KOPT-K1 (cell line): ENCODE measurements around the gene NFKBIE.

Experiments used
- H3K27ac ChIP-seq: fragments of 200-600 bp; sonication (generic); 2 replicates; pipeline ENCODE4 v1.5.1; 2016; ENCODE audit warnings: antibody characterized with exemption, mild to moderate bottlenecking, low read depth, low read length; ENCODE audit not compliant: poor library complexity, severe bottlenecking
- H3K36me3 ChIP-seq: fragments of 200-600 bp; sonication (generic); 2 replicates; pipeline ENCODE4 v1.5.1; 2017; ENCODE audit warnings: antibody characterized with exemption, mild to moderate bottlenecking, low read length, moderate library complexity; ENCODE audit not compliant: insufficient read depth
- H3K9me3 ChIP-seq: fragments of 200-600 bp; sonication (generic); 2 replicates; pipeline ENCODE4 v1.5.1; 2017; ENCODE audit warnings: antibody characterized with exemption, low read length, mild to moderate bottlenecking; ENCODE audit not compliant: insufficient read depth, poor library complexity, severe bottlenecking

Gene NFKBIE

GRCh38 chr6:44301782-44302564, 36.6 kb upstream of the NFKBIE start:
- no peak overlapping the region for H3K27ac ChIP-seq

GRCh38 chr6:44301106-44301505, 35.8 kb upstream of the NFKBIE start:
- peaks cover 68% of the 10 kb centered on the region for H3K36me3 ChIP-seq
- H3K9me3 ChIP-seq, result no peaks in the 10 kb centered on the region
- no peak overlapping the region for H3K27ac ChIP-seq

More at GRCh38 chr6:44301782-44302564, 36.6 kb upstream of the NFKBIE start:
- Histone ChIP-seq H3K9me3 (no peaks in the 10 kb centered on the region), H3K36me3 (peaks cover 77% of the 10 kb centered on the region)

GRCh38 chr6:44300292-44300823, 35.0 kb upstream of the NFKBIE start:
- peaks cover 61% of the 10 kb centered on the region for H3K36me3 ChIP-seq
- no peak overlapping the region for H3K27ac ChIP-seq
- H3K9me3 ChIP-seq, result no peaks in the 10 kb centered on the region

- Histone ChIP-seq H3K36me3 (peaks cover 46% of the 10 kb centered on the region), H3K27ac (no peak overlapping the region)
Observed at GRCh38 chr6:44298864-44299263, 33.5 kb upstream of the NFKBIE start.

GRCh38 chr6:44298055-44298803, 32.9 kb upstream of the NFKBIE start:
- Histone ChIP-seq H3K36me3 (peaks cover 39% of the 10 kb centered on the region), H3K9me3 (no peaks in the 10 kb centered on the region), H3K27ac (no peak overlapping the region)

More at GRCh38 chr6:44298864-44299263, 33.5 kb upstream of the NFKBIE start:
- no peaks in the 10 kb centered on the region for H3K9me3 ChIP-seq

- Histone ChIP-seq H3K9me3 (no peaks in the 10 kb centered on the region), H3K27ac (no peak overlapping the region), H3K36me3 (peaks cover 31% of the 10 kb centered on the region)
Observed at GRCh38 chr6:44297063-44298038, 32.0 kb upstream of the NFKBIE start.

GRCh38 chr6:44294832-44295791, 29.8 kb upstream of the NFKBIE start:
- peaks cover 8% of the 10 kb centered on the region; the same call in 1 of the 2 replicates for H3K36me3 ChIP-seq
- H3K27ac ChIP-seq, result no peak overlapping the region
- no peaks in the 10 kb centered on the region for H3K9me3 ChIP-seq

GRCh38 chr6:44292661-44293365, 27.5 kb upstream of the NFKBIE start:
- H3K9me3 ChIP-seq, result no peaks in the 10 kb centered on the region
- no peaks in the 10 kb centered on the region; the same call in 1 of the 2 replicates for H3K36me3 ChIP-seq
- no peak overlapping the region for H3K27ac ChIP-seq

- Histone ChIP-seq H3K27ac (no peak overlapping the region), H3K9me3 (no peaks in the 10 kb centered on the region), H3K36me3 (no peaks in the 10 kb centered on the region)
Observed at GRCh38 chr6:44291841-44292240, 26.5 kb upstream of the NFKBIE start.

GRCh38 chr6:44289726-44290260, 24.4 kb upstream of the NFKBIE start:
- Histone ChIP-seq H3K9me3 (no peaks in the 10 kb centered on the region), H3K27ac (no peak overlapping the region), H3K36me3 (no peaks in the 10 kb centered on the region)

GRCh38 chr6:44286747-44287146, 21.4 kb upstream of the NFKBIE start:
- H3K9me3 ChIP-seq, result no peaks in the 10 kb centered on the region
- H3K36me3 ChIP-seq, result no peaks in the 10 kb centered on the region
- H3K27ac ChIP-seq, result no peak overlapping the region

- H3K27ac ChIP-seq, result no peak overlapping the region
- no peaks in the 10 kb centered on the region for H3K9me3 ChIP-seq
- H3K36me3 ChIP-seq, result no peaks in the 10 kb centered on the region
Observed at GRCh38 chr6:44286285-44286565, 20.9 kb upstream of the NFKBIE start.

- Histone ChIP-seq H3K27ac (no peak overlapping the region), H3K36me3 (no peaks in the 10 kb centered on the region), H3K9me3 (no peaks in the 10 kb centered on the region)
Observed at GRCh38 chr6:44285552-44286284, 20.4 kb upstream of the NFKBIE start.
